ENCODE results near the gene KCNB1. TPM values are rescaled to one million over a fixed set of nuclear protein-coding genes. Genes with fewer than 3 reads are reported as not detected.

Gene KCNB1
- total RNA-seq, 3 donors from 2014 or later, result 3.9 to 21.8 (median 5.1) TPM

- no peak overlapping the region for H3K4me3 ChIP-seq
- H3K4me1 ChIP-seq, result no peaks in the 10 kb centered on the region
- TF ChIP-seq POLR2A (IDR thresholded peaks at IDR 0.05), result no peak
- TF ChIP-seq CTCF (IDR thresholded peaks at IDR 0.05), result no peak
- TF ChIP-seq POLR2AphosphoS5 (IDR thresholded peaks at IDR 0.05), result no peak
- H3K9me3 ChIP-seq, result no peaks in the 10 kb centered on the region
- H3K36me3 ChIP-seq, result no peaks in the 10 kb centered on the region
- DNase-seq (ENCODE audit: low spot score in 2 of 2), result no peak
- intact Hi-C loops (cut with DNase I; ENCODE audit: low total_unique reads), result no loop called here
- no peak overlapping the region for H3K27ac ChIP-seq
- no peaks in the 10 kb centered on the region for H3K27me3 ChIP-seq
These were observed 60.3 kb downstream of the KCNB1 start for GRCh38 chr20:49422161-49422560.

GRCh38 chr20:49420811-49421295, 61.6 kb downstream of the KCNB1 start:
- intact Hi-C loops (cut with DNase I; ENCODE audit: low total_unique reads), result no loop called here
- TF ChIP-seq POLR2A (IDR thresholded peaks at IDR 0.05), result no peak
- peak in 2 of 3 donors; percentile 44 to 52 for TF ChIP-seq POLR2AphosphoS5 (IDR thresholded peaks at IDR 0.05)
- TF ChIP-seq CTCF (IDR thresholded peaks at IDR 0.05), result no peak

GRCh38 chr20:49420292-49420691, 62.2 kb downstream of the KCNB1 start:
- Histone ChIP-seq H3K27ac (peak overlapping the region; percentile 60 to 76), H3K27me3 (no peaks in the 10 kb centered on the region), H3K36me3 (no peaks in the 10 kb centered on the region), H3K9me3 (no peaks in the 10 kb centered on the region), H3K4me3 (no peak overlapping the region), H3K4me1 (no peaks in the 10 kb centered on the region)
- intact Hi-C loops (cut with DNase I; ENCODE audit: low total_unique reads), result no loop called here
- TF ChIP-seq POLR2A (IDR thresholded peaks at IDR 0.05) (no peak), CTCF (IDR thresholded peaks at IDR 0.05) (no peak), POLR2AphosphoS5 (IDR thresholded peaks at IDR 0.05) (no peak)
- peak in 1 of 2 donors; percentile 32 for DNase-seq (ENCODE audit: low spot score in 2 of 2)

More at GRCh38 chr20:49420811-49421295, 61.6 kb downstream of the KCNB1 start:
- Histone ChIP-seq H3K27me3 (no peaks in the 10 kb centered on the region), H3K9me3 (no peaks in the 10 kb centered on the region), H3K27ac (peak overlapping the region; percentile 60 to 76), H3K36me3 (no peaks in the 10 kb centered on the region), H3K4me1 (no peaks in the 10 kb centered on the region), H3K4me3 (no peak overlapping the region)
- no peak for DNase-seq (ENCODE audit: low spot score in 2 of 2)

- TF ChIP-seq CTCF (IDR thresholded peaks at IDR 0.05) (no peak), POLR2AphosphoS5 (IDR thresholded peaks at IDR 0.05) (no peak), POLR2A (IDR thresholded peaks at IDR 0.05) (no peak)
- H3K36me3 ChIP-seq, result no peaks in the 10 kb centered on the region
- peak overlapping the region; percentile 60 to 61 for H3K27ac ChIP-seq
- H3K4me3 ChIP-seq, result no peak overlapping the region
- DNase-seq (ENCODE audit: low spot score in 2 of 2), result no peak
- H3K4me1 ChIP-seq, result no peaks in the 10 kb centered on the region
- intact Hi-C loops (cut with DNase I; ENCODE audit: low total_unique reads), result no loop called here
- H3K9me3 ChIP-seq, result no peaks in the 10 kb centered on the region
- no peaks in the 10 kb centered on the region for H3K27me3 ChIP-seq
These were observed 62.7 kb downstream of the KCNB1 start for GRCh38 chr20:49419785-49420184.

GRCh38 chr20:49418809-49419208, 63.7 kb downstream of the KCNB1 start:
- no peak for DNase-seq (ENCODE audit: low spot score in 2 of 2)
- Histone ChIP-seq H3K9me3 (no peaks in the 10 kb centered on the region), H3K36me3 (no peaks in the 10 kb centered on the region), H3K27me3 (no peaks in the 10 kb centered on the region), H3K4me1 (no peaks in the 10 kb centered on the region), H3K27ac (no peak overlapping the region), H3K4me3 (no peak overlapping the region)
- no peak for TF ChIP-seq POLR2AphosphoS5 (IDR thresholded peaks at IDR 0.05)
- no peak for TF ChIP-seq POLR2A (IDR thresholded peaks at IDR 0.05)
- no peak for TF ChIP-seq CTCF (IDR thresholded peaks at IDR 0.05)
- intact Hi-C loops (cut with DNase I; ENCODE audit: low total_unique reads), result no loop called here

All from breast epithelium (tissue), 4 donors.